ENCODE results near the gene ARHGAP28. TPM values are rescaled to one million over a fixed set of nuclear protein-coding genes. Genes with fewer than 3 reads are reported as not detected.

ARHGAP28 gene
- polyA plus RNA-seq, 1 experiment, result 38.2 TPM

GRCh38 chr18:6959110-6959509 is 229.6 kb downstream of the ARHGAP28 start:
- CTCF ChIA-PET, result no interaction called here
- POLR2A ChIA-PET, result interaction anchor here (0.6 kb wide), 1 partner anchor 172 kb away, joined by 12 read pairs; no protein-coding TSS in a partner anchor
- no peak for TF ChIP-seq CTCF (IDR thresholded peaks at IDR 0.05; ENCODE audit: low read depth, low read length)
- H3K27ac ChIP-seq (ENCODE audit: low read depth, low read length), result no peak overlapping the region
- H3K4me3 ChIP-seq (ENCODE audit: low read depth, low read length), result no peak overlapping the region
- no peak for DNase-seq (ENCODE audit: low read depth, low spot score)
- H3K27me3 ChIP-seq (ENCODE audit: control insufficient read depth, insufficient read depth, low read length), result no peaks in the 10 kb centered on the region
- no peaks in the 10 kb centered on the region for H3K9me3 ChIP-seq (ENCODE audit: control insufficient read depth, insufficient read depth, low read length)

- ChIA-PET CTCF (no interaction called here), POLR2A (interaction anchor here (0.6 kb wide), 2 partner anchors 34 to 229 kb away, joined by 3 to 4 read pairs; no protein-coding TSS in a partner anchor)
- no peak for DNase-seq (ENCODE audit: low read depth, low spot score)
- H3K9me3 ChIP-seq (ENCODE audit: control insufficient read depth, insufficient read depth, low read length), result no peaks in the 10 kb centered on the region
- TF ChIP-seq CTCF (IDR thresholded peaks at IDR 0.05; ENCODE audit: low read depth, low read length), result no peak
- no peak overlapping the region for H3K27ac ChIP-seq (ENCODE audit: low read depth, low read length)
- no peak overlapping the region for H3K4me3 ChIP-seq (ENCODE audit: low read depth, low read length)
- H3K27me3 ChIP-seq (ENCODE audit: control insufficient read depth, insufficient read depth, low read length), result no peaks in the 10 kb centered on the region
These were observed 230.6 kb downstream of the ARHGAP28 start for GRCh38 chr18:6960124-6960523.

- ChIA-PET CTCF (interaction anchor here (1.6 kb wide), 1 partner anchor 217 kb away, joined by 4 read pairs; no protein-coding TSS in a partner anchor), POLR2A (interaction anchor here (0.6 kb wide), 2 partner anchors 35 to 228 kb away, joined by 3 to 4 read pairs; no protein-coding TSS in a partner anchor)
- Histone ChIP-seq H3K27me3 (ENCODE audit: control insufficient read depth, insufficient read depth, low read length) (no peaks in the 10 kb centered on the region), H3K4me3 (ENCODE audit: low read depth, low read length) (no peak overlapping the region), H3K27ac (ENCODE audit: low read depth, low read length) (no peak overlapping the region), H3K9me3 (ENCODE audit: control insufficient read depth, insufficient read depth, low read length) (no peaks in the 10 kb centered on the region)
- no peak for TF ChIP-seq CTCF (IDR thresholded peaks at IDR 0.05; ENCODE audit: low read depth, low read length)
- no peak for DNase-seq (ENCODE audit: low read depth, low spot score)
These were observed 231.1 kb downstream of the ARHGAP28 start for GRCh38 chr18:6960656-6961055.

- ChIA-PET POLR2A (no interaction called here), CTCF (interaction anchor here (1.6 kb wide), 1 partner anchor 216 kb away, joined by 4 read pairs; no protein-coding TSS in a partner anchor)
- Histone ChIP-seq H3K27me3 (ENCODE audit: control insufficient read depth, insufficient read depth, low read length) (no peaks in the 10 kb centered on the region), H3K9me3 (ENCODE audit: control insufficient read depth, insufficient read depth, low read length) (no peaks in the 10 kb centered on the region), H3K27ac (ENCODE audit: low read depth, low read length) (no peak overlapping the region), H3K4me3 (ENCODE audit: low read depth, low read length) (no peak overlapping the region)
- no peak for DNase-seq (ENCODE audit: low read depth, low spot score)
- no peak for TF ChIP-seq CTCF (IDR thresholded peaks at IDR 0.05; ENCODE audit: low read depth, low read length)
These were observed 231.8 kb downstream of the ARHGAP28 start for GRCh38 chr18:6961331-6961730.

GRCh38 chr18:6962571-6963451 is 233.3 kb downstream of the ARHGAP28 start:
- Histone ChIP-seq H3K4me3 (ENCODE audit: low read depth, low read length) (no peak overlapping the region), H3K9me3 (ENCODE audit: control insufficient read depth, insufficient read depth, low read length) (no peaks in the 10 kb centered on the region), H3K27me3 (ENCODE audit: control insufficient read depth, insufficient read depth, low read length) (no peaks in the 10 kb centered on the region), H3K27ac (ENCODE audit: low read depth, low read length) (no peak overlapping the region)
- TF ChIP-seq CTCF (IDR thresholded peaks at IDR 0.05; ENCODE audit: low read depth, low read length), result no peak
- POLR2A ChIA-PET, result no interaction called here
- DNase-seq (ENCODE audit: low read depth, low spot score), result no peak
- CTCF ChIA-PET, result no interaction called here

Measured in AG04450 (cell line).